A549 (cell line): ENCODE measurements around the gene USH1C. TPM values are rescaled to one million over a fixed set of nuclear protein-coding genes. Genes with fewer than 3 reads are reported as not detected.

Source experiments
- ATAC-seq, 2 experiments: fragments of 200-7000 bp in 1 of 2; fragments of >200 bp in 1 of 2; cut with Nextera tagmentation in 1 of 2; cut with Tn5 transposase in 1 of 2; 3 replicates each; pipeline versions ENCODE4 v1.8.0 to v1.9.1; 2018 to 2020; ENCODE audit warnings: mild to moderate bottlenecking in 1 of 2, moderate library complexity in 1 of 2
- CTCF ChIA-PET: fragments of 300-600 bp; sonication (Branson Sonifier 250); formaldehyde crosslinking; extraction: SDS; loops from one replicate; lab custom pipeline; 2021; ENCODE audit warnings: antibody characterized with exemption, inconsistent platforms; lab: Yijun Ruan, JAX
- POLR2A ChIA-PET: fragments of 350-600 bp; formaldehyde crosslinking; extraction: SDS; loops from one replicate; lab custom pipeline; 2021; ENCODE audit warnings: antibody characterized with exemption, inconsistent platforms; lab: Yijun Ruan, JAX
- DNase-seq, 2 experiments: peaks; one replicate each; pipeline versions ENCODE4 v3.0.0 to v3.0.0-alpha.2; 2011 to 2016; ENCODE audit warnings: low read depth in 1 of 2, low spot score in 1 of 2
- FAIRE-seq: peaks from 2 replicates; lab custom pipeline; 2011; peaks lifted over from hg19 to GRCh38; lab: Jason Lieb, UNC
- H3K27ac ChIP-seq, 2 experiments: fragments of >200 bp; sonication (Bioruptor Twin); formaldehyde crosslinking; 3 replicates each; pipeline ENCODE4 v1.5.1; 2016 to 2017
- H3K4me1 ChIP-seq: fragments of >200 bp; sonication (Bioruptor Twin); formaldehyde crosslinking; 3 replicates; pipeline ENCODE4 v1.6.1; 2016
- H3K4me2 ChIP-seq: fragments of >200 bp; sonication (Bioruptor Twin); formaldehyde crosslinking; 3 replicates; pipeline ENCODE4 v1.6.1; 2016
- H3K4me3 ChIP-seq: fragments of >200 bp; sonication (Bioruptor Twin); formaldehyde crosslinking; 3 replicates; pipeline ENCODE4 v1.5.1; 2016
- H3K9me3 ChIP-seq: fragments of >200 bp; sonication (Bioruptor Twin); formaldehyde crosslinking; 3 replicates; pipeline ENCODE4 v1.6.1; 2016
- CBX8 ChIP-seq: fragments of 200-600 bp; sonication (generic); IDR thresholded peaks from 2 replicates; pipeline ENCODE4 v1.6.1; 2016
- CEBPB ChIP-seq, 2 experiments: fragments of >200 bp in 1 of 2; sonication (Bioruptor Twin) in 1 of 2; formaldehyde crosslinking in 1 of 2; IDR thresholded peaks; 2 replicates each; pipeline ENCODE4 v1.6.1; 2012 to 2016
- CHD2 ChIP-seq: fragments of 150-350 bp; IDR thresholded peaks from 2 replicates; pipeline ENCODE4 v1.6.1; 2014; ENCODE audit warnings: low read length; ENCODE audit not compliant: partially characterized antibody
- EHF ChIP-seq: fragments of 250-450 bp; sonication (Bioruptor Pico); IDR thresholded peaks from 2 replicates; pipeline ENCODE4 v1.5.0; 2020; ENCODE audit warnings: mild to moderate bottlenecking
- ESRRA ChIP-seq: fragments of 150-350 bp; IDR thresholded peaks from 2 replicates; pipeline ENCODE4 v1.6.1; 2014; ENCODE audit warnings: mild to moderate bottlenecking, low read length, borderline replicate concordance
- FOSL2 ChIP-seq, 2 experiments: fragments of 450-650 bp in 1 of 2; fragments of >200 bp in 1 of 2; sonication (Bioruptor Twin) in 1 of 2; formaldehyde crosslinking; IDR thresholded peaks; 2 replicates each; pipeline versions ENCODE4 v1.5.0 to v1.6.1; 2016 to 2020; ENCODE audit warnings: mild to moderate bottlenecking in 1 of 2, moderate library complexity in 1 of 2
- FOXS1 ChIP-seq: fragments of 250-450 bp; sonication (Bioruptor Pico); IDR thresholded peaks from 2 replicates; pipeline ENCODE4 v1.5.0; 2020; ENCODE audit warnings: mild to moderate bottlenecking, moderate library complexity
- HEYL ChIP-seq: fragments of 250-450 bp; sonication (Bioruptor Pico); IDR thresholded peaks from 2 replicates; pipeline ENCODE4 v1.8.0; 2021; ENCODE audit warnings: mild to moderate bottlenecking, moderate library complexity
- HOXB13 ChIP-seq: fragments of 250-450 bp; sonication (Bioruptor Pico); IDR thresholded peaks from 2 replicates; pipeline ENCODE4 v1.5.0; 2020; ENCODE audit warnings: low read depth, mild to moderate bottlenecking, moderate library complexity
- HOXB5 ChIP-seq: fragments of 250-450 bp; sonication (Bioruptor Pico); IDR thresholded peaks from 2 replicates; pipeline ENCODE4 v1.5.0; 2020; ENCODE audit warnings: mild to moderate bottlenecking, moderate library complexity
- JUNB ChIP-seq: fragments of >200 bp; sonication (Bioruptor Twin); formaldehyde crosslinking; IDR thresholded peaks from 2 replicates; pipeline ENCODE4 v1.6.1; 2016
- KDM5A ChIP-seq: fragments of 200-600 bp; sonication (generic); IDR thresholded peaks from 2 replicates; pipeline ENCODE4 v1.6.1; 2016; ENCODE audit warnings: antibody characterized with exemption, mild to moderate bottlenecking
- NPAS2 ChIP-seq: fragments of 250-450 bp; sonication (Bioruptor Pico); IDR thresholded peaks from 2 replicates; pipeline ENCODE4 v1.8.0; 2022; ENCODE audit warnings: mild to moderate bottlenecking, moderate library complexity, borderline replicate concordance
- RAD21 ChIP-seq, 2 experiments: fragments of >200 bp in 1 of 2; sonication (Bioruptor Twin) in 1 of 2; formaldehyde crosslinking in 1 of 2; IDR thresholded peaks in 1 of 2; conservative IDR thresholded peaks in 1 of 2; 2 replicates in 1 of 2; 3 replicates in 1 of 2; pipeline ENCODE4 v1.6.1; 2012 to 2018; ENCODE audit warnings: inconsistent platforms in 1 of 2
- RARB ChIP-seq: fragments of 250-450 bp; sonication (Bioruptor Pico); IDR thresholded peaks from 2 replicates; pipeline ENCODE4 v1.8.0; 2021; ENCODE audit warnings: mild to moderate bottlenecking, moderate library complexity
- SMC3 ChIP-seq: fragments of >200 bp; sonication (Bioruptor Twin); formaldehyde crosslinking; IDR thresholded peaks from 3 replicates; pipeline ENCODE4 v1.6.1; 2018; ENCODE audit warnings: inconsistent platforms
- SREBF2 ChIP-seq: fragments of 450-650 bp; IDR thresholded peaks from 2 replicates; pipeline ENCODE4 v1.6.1; 2014; ENCODE audit warnings: mild to moderate bottlenecking, moderate library complexity
- TP53 ChIP-seq: fragments of 250-450 bp; sonication (Bioruptor Pico); IDR thresholded peaks from 2 replicates; pipeline ENCODE4 v1.5.0; 2021; ENCODE audit warnings: mild to moderate bottlenecking, moderate library complexity
- WGBS: methylation state at CpG from one replicate; pipeline ENCODE4 v1.1.6; 2017; ENCODE audit errors: missing lambda C conversion rate; 5-methylcytosine and 5-hydroxymethylcytosine counted together
- polyA plus RNA-seq, 4 experiments: library from polyadenylated mRNA; depleted of rRNA in 3 of 4; stranded (reverse); fragments of >200 nt; fragmentation: RNase III in 1 of 4; extraction: RNeasy Plus Mini Kit Qiagen cat#74134 plus additional on column Dnase treatment in 1 of 4; gene quantifications; 2 replicates in 3 of 4; 3 replicates in 1 of 4; pipeline ENCODE4 v1.2.3, GENCODE V29; 2011 to 2017
- TF ChIP-seq, protein P1 (sequence below): fragments of 250-450 bp; sonication (Bioruptor Pico); IDR thresholded peaks from 2 replicates; pipeline ENCODE4 v1.5.0; 2020; ENCODE audit warnings: low read depth, mild to moderate bottlenecking, moderate library complexity
- TF ChIP-seq, protein P2 (sequence below): fragments of 150-350 bp; IDR thresholded peaks from 2 replicates; pipeline ENCODE4 v1.6.1; 2014; ENCODE audit warnings: low read depth, mild to moderate bottlenecking, low read length
- TF ChIP-seq, protein P3 (sequence below): IDR thresholded peaks from 2 replicates; pipeline ENCODE4 v1.6.1; 2012
- TF ChIP-seq, protein P4 (sequence below): IDR thresholded peaks from 2 replicates; pipeline ENCODE4 v1.6.1; 2012; ENCODE audit warnings: low read depth, borderline replicate concordance
- TF ChIP-seq, protein P5 (sequence below): fragments of >200 bp; sonication (Bioruptor Twin); formaldehyde crosslinking; IDR thresholded peaks from 3 replicates; pipeline ENCODE4 v1.6.1; 2016

USH1C gene
- polyA plus RNA-seq, 2 of the 4 experiments (the other 2 are of a cell fraction), result 3.2 to 8.6 TPM

DNA sequence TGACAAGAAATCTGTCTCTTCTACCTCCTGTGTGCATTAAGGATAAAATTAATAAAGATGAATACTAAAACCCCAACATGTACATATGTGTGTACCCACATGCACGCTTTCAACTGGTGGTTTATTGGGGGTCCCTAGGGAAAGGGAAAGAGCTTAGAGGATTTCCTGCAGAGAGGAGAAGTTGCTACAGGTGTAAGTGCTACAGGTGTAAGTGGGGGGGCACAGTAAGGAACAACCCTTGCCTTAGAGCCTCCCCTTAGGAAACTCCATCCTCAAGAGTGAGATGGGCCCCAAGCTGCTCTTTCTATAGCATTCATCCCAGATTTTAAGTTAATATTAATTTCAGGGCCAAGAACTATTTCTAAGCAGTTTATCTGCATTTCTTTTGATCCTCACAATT lies 55.7 kb downstream of the USH1C start:
- no peak for DNase-seq
- POLR2A ChIA-PET, result no interaction called here
- no peak overlapping the region for H3K4me3 ChIP-seq
- CTCF ChIA-PET, result interaction anchor here (0.9 to 5.5 kb wide), 6 partner anchors 16 to 105 kb away, joined by 3 to 31 read pairs (median 6); no protein-coding TSS in a partner anchor
- no peaks in the 10 kb centered on the region for H3K9me3 ChIP-seq
- WGBS, result 0% methylated on average over 1 of the region's 1 CpG
- no peak overlapping the region for H3K4me2 ChIP-seq
- no peak for FAIRE-seq
- no peak overlapping the region for H3K27ac ChIP-seq
- no peak for ATAC-seq
- no peak for TF ChIP-seq JUNB
- TF ChIP-seq, protein P1, sequence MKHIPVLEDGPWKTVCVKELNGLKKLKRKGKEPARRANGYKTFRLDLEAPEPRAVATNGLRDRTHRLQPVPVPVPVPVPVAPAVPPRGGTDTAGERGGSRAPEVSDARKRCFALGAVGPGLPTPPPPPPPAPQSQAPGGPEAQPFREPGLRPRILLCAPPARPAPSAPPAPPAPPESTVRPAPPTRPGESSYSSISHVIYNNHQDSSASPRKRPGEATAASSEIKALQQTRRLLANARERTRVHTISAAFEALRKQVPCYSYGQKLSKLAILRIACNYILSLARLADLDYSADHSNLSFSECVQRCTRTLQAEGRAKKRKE (CRISPR knock-in tag), result no peak
- no peak for TF ChIP-seq FOXS1 (CRISPR knock-in tag)
- TF ChIP-seq, protein P2, sequence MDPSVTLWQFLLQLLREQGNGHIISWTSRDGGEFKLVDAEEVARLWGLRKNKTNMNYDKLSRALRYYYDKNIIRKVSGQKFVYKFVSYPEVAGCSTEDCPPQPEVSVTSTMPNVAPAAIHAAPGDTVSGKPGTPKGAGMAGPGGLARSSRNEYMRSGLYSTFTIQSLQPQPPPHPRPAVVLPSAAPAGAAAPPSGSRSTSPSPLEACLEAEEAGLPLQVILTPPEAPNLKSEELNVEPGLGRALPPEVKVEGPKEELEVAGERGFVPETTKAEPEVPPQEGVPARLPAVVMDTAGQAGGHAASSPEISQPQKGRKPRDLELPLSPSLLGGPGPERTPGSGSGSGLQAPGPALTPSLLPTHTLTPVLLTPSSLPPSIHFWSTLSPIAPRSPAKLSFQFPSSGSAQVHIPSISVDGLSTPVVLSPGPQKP, result no peak
- TF ChIP-seq KDM5A, result no peak
- TF ChIP-seq NPAS2 (CRISPR knock-in tag), result no peak
- no peak for TF ChIP-seq SMC3
- TF ChIP-seq, protein P3, sequence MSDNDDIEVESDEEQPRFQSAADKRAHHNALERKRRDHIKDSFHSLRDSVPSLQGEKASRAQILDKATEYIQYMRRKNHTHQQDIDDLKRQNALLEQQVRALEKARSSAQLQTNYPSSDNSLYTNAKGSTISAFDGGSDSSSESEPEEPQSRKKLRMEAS, result no peak
- no peak for TF ChIP-seq RARB
- no peak for TF ChIP-seq RAD21 (conservative IDR thresholded peaks at IDR 0.05 in 1 of 2, IDR thresholded peaks at IDR 0.05 in 1 of 2)
- TF ChIP-seq SREBF2, result no peak
- H3K4me1 ChIP-seq, result no peaks in the 10 kb centered on the region

DNA sequence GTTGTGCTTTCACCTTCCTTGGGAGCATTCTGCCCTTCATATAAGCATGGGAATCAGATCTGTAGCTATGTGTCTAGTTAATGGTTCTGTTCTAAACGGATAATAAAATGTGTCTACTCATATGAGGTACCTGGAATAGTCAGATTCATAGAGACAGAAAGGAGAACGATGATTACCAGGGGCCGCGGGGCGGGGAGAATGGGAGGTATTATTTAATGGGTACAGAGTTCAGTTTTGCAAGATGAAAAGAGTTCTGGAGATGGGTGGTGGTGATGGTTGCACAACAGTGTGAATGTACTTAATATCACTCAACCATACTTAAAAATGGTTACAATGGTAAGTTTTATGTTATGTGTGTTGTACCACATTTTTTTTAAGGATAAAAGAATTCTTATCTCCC lies 57.6 kb downstream of the USH1C start:
- CTCF ChIA-PET, result interaction anchor here (1.7 to 5.5 kb wide), 3 partner anchors 18 to 103 kb away, joined by 4 to 31 read pairs (median 7); no protein-coding TSS in a partner anchor
- no peak for DNase-seq
- ATAC-seq, result no peak
- H3K4me1 ChIP-seq, result no peaks in the 10 kb centered on the region
- WGBS, result 35% methylated on average over 5 of the region's 5 CpGs
- POLR2A ChIA-PET, result no interaction called here
- TF ChIP-seq JUNB (no peak), RAD21 (conservative IDR thresholded peaks at IDR 0.05 in 1 of 2, IDR thresholded peaks at IDR 0.05 in 1 of 2) (no peak), HOXB13 (CRISPR knock-in tag) (no peak), TP53 (CRISPR knock-in tag) (no peak), FOSL2 (IDR thresholded peaks at IDR 0.05) (no peak), FOSL2 (CRISPR knock-in tag; IDR thresholded peaks at IDR 0.05) (no peak), CHD2 (no peak), RARB (no peak), CEBPB (IDR thresholded peaks at IDR 0.05) (no peak), ESRRA (no peak), EHF (CRISPR knock-in tag) (no peak), CBX8 (no peak), HEYL (no peak), HOXB5 (CRISPR knock-in tag) (no peak)
- TF ChIP-seq, protein P4, sequence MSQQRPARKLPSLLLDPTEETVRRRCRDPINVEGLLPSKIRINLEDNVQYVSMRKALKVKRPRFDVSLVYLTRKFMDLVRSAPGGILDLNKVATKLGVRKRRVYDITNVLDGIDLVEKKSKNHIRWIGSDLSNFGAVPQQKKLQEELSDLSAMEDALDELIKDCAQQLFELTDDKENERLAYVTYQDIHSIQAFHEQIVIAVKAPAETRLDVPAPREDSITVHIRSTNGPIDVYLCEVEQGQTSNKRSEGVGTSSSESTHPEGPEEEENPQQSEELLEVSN, result no peak
- TF ChIP-seq, protein P5, sequence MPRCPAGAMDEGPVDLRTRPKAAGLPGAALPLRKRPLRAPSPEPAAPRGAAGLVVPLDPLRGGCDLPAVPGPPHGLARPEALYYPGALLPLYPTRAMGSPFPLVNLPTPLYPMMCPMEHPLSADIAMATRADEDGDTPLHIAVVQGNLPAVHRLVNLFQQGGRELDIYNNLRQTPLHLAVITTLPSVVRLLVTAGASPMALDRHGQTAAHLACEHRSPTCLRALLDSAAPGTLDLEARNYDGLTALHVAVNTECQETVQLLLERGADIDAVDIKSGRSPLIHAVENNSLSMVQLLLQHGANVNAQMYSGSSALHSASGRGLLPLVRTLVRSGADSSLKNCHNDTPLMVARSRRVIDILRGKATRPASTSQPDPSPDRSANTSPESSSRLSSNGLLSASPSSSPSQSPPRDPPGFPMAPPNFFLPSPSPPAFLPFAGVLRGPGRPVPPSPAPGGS, result no peak
- TF ChIP-seq, protein P2, result no peak
- no peaks in the 10 kb centered on the region for H3K9me3 ChIP-seq
- H3K4me3 ChIP-seq, result no peak overlapping the region
- H3K27ac ChIP-seq, result no peak overlapping the region
- H3K4me2 ChIP-seq, result no peak overlapping the region
- FAIRE-seq, result no peak
